Measurements from ENCODE around the gene TTC39A.

The TTC39A gene

DNA sequence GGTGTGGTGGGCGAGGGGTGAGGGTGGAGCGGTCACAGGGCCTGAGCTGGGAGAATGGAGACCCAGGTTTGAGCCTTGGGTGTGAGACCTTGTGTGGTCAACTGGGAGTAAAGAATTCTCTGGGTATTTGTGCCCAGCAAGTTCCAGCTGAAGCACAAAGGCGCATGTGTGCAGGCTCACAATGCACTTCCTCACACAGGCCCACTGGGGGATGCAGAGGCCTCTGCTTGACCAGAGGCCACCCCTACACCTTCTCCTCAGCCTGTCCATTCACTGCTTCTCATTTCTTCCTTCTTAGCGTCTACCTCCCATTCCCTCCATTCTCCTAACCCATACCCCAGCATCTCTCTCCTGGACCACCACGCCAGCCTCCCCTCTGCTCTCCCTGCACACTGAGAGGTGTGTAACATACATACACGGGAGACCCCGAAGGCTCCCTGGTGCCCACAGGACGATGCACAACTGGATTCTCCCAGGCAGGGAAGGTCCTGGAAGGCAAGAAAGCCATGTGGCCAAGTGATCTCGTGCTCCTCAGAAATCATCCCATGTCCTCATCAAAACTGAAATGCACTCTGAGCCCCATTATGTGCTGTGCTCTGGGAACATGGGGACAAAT, 12.3 kb upstream of the TTC39A start:
- no peaks in the 10 kb centered on the region for H3F3A ChIP-seq (ENCODE audit: insufficient read depth, low read length)
- no peak overlapping the region for H3K27ac ChIP-seq (ENCODE audit: low read depth, low read length, poor library complexity, severe bottlenecking)
- TF ChIP-seq EZH2 (IDR thresholded peaks at IDR 0.05; ENCODE audit: borderline replicate concordance, low read length) (no peak), CTCF (IDR thresholded peaks at IDR 0.05; ENCODE audit: low read length) (no peak)
- peaks cover 23% of the 10 kb centered on the region for H3K27me3 ChIP-seq (ENCODE audit: insufficient read depth, low read length)
- no peak overlapping the region for H2AFZ ChIP-seq (ENCODE audit: low read length)
- no peak overlapping the region for H3K4me2 ChIP-seq (ENCODE audit: low read length)
- no peak overlapping the region for H3K9ac ChIP-seq (ENCODE audit: low read length)
- H3K9me3 ChIP-seq (ENCODE audit: low read length), result no peaks in the 10 kb centered on the region
- no peak overlapping the region for H3K4me3 ChIP-seq (ENCODE audit: low read depth, low read length, poor library complexity, severe bottlenecking)
- no peaks in the 10 kb centered on the region for H3K79me2 ChIP-seq (ENCODE audit: insufficient read depth, low read length)
- no peaks in the 10 kb centered on the region for H3K9me2 ChIP-seq (ENCODE audit: low read depth, low read length)
- H4K20me1 ChIP-seq (ENCODE audit: insufficient read depth, low read length), result no peaks in the 10 kb centered on the region; the same call in 1 of the 2 replicates
- H3K4me1 ChIP-seq (ENCODE audit: insufficient read depth, low read length, severe bottlenecking), result peaks cover 13% of the 10 kb centered on the region
- no peaks in the 10 kb centered on the region for H3K36me3 ChIP-seq (ENCODE audit: insufficient read depth, low read length)

GRCh38 chr1:51341876-51342496, 11.6 kb upstream of the TTC39A start:
- H3K9ac ChIP-seq (ENCODE audit: low read length), result no peak overlapping the region
- H3K4me3 ChIP-seq (ENCODE audit: low read depth, low read length, poor library complexity, severe bottlenecking), result no peak overlapping the region
- TF ChIP-seq CTCF (IDR thresholded peaks at IDR 0.05; ENCODE audit: low read length) (peak; percentile 60), EZH2 (IDR thresholded peaks at IDR 0.05; ENCODE audit: borderline replicate concordance, low read length) (no peak)
- no peaks in the 10 kb centered on the region for H3K36me3 ChIP-seq (ENCODE audit: insufficient read depth, low read length)
- H3F3A ChIP-seq (ENCODE audit: insufficient read depth, low read length), result no peaks in the 10 kb centered on the region
- H3K4me2 ChIP-seq (ENCODE audit: low read length), result no peak overlapping the region
- H3K9me2 ChIP-seq (ENCODE audit: low read depth, low read length), result no peaks in the 10 kb centered on the region
- no peaks in the 10 kb centered on the region for H3K79me2 ChIP-seq (ENCODE audit: insufficient read depth, low read length)
- no peaks in the 10 kb centered on the region for H3K9me3 ChIP-seq (ENCODE audit: low read length)
- H3K27me3 ChIP-seq (ENCODE audit: insufficient read depth, low read length), result peaks cover 23% of the 10 kb centered on the region
- H2AFZ ChIP-seq (ENCODE audit: low read length), result no peak overlapping the region
- H3K4me1 ChIP-seq (ENCODE audit: insufficient read depth, low read length, severe bottlenecking), result peaks cover 13% of the 10 kb centered on the region
- H4K20me1 ChIP-seq (ENCODE audit: insufficient read depth, low read length), result no peaks in the 10 kb centered on the region; the same call in 1 of the 2 replicates
- H3K27ac ChIP-seq (ENCODE audit: low read depth, low read length, poor library complexity, severe bottlenecking), result no peak overlapping the region

- H4K20me1 ChIP-seq (ENCODE audit: insufficient read depth, low read length), result no peaks in the 10 kb centered on the region
- H3K36me3 ChIP-seq (ENCODE audit: insufficient read depth, low read length), result no peaks in the 10 kb centered on the region
- no peaks in the 10 kb centered on the region for H3K9me2 ChIP-seq (ENCODE audit: low read depth, low read length)
- H3K4me2 ChIP-seq (ENCODE audit: low read length), result no peak overlapping the region
- H3K9ac ChIP-seq (ENCODE audit: low read length), result no peak overlapping the region
- H3F3A ChIP-seq (ENCODE audit: insufficient read depth, low read length), result no peaks in the 10 kb centered on the region
- peaks cover 12% of the 10 kb centered on the region for H3K4me1 ChIP-seq (ENCODE audit: insufficient read depth, low read length, severe bottlenecking)
- H3K4me3 ChIP-seq (ENCODE audit: low read depth, low read length, poor library complexity, severe bottlenecking), result no peak overlapping the region
- H3K79me2 ChIP-seq (ENCODE audit: insufficient read depth, low read length), result no peaks in the 10 kb centered on the region
- H3K9me3 ChIP-seq (ENCODE audit: low read length), result no peaks in the 10 kb centered on the region
- peaks cover 16% of the 10 kb centered on the region for H3K27me3 ChIP-seq (ENCODE audit: insufficient read depth, low read length)
- H3K27ac ChIP-seq (ENCODE audit: low read depth, low read length, poor library complexity, severe bottlenecking), result no peak overlapping the region
- H2AFZ ChIP-seq (ENCODE audit: low read length), result no peak overlapping the region
- TF ChIP-seq CTCF (IDR thresholded peaks at IDR 0.05; ENCODE audit: low read length), result no peak
- no peak for TF ChIP-seq EZH2 (IDR thresholded peaks at IDR 0.05; ENCODE audit: borderline replicate concordance, low read length)
These were observed 10.0 kb upstream of the TTC39A start for GRCh38 chr1:51340380-51340779.
